Ishikawa (cell line): ENCODE results near the gene CNR2.

Experiments used
- CREB1 ChIP-seq: IDR thresholded peaks from 2 replicates; pipeline ENCODE4 v1.6.1; 2012; ENCODE audit warnings: low read depth
- EP300 ChIP-seq: IDR thresholded peaks from 2 replicates; pipeline ENCODE4 v1.6.1; 2012; ENCODE audit warnings: borderline replicate concordance
- FOXM1 ChIP-seq: IDR thresholded peaks from 2 replicates; pipeline ENCODE4 v1.6.1; 2012; ENCODE audit warnings: low read depth, borderline replicate concordance
- MAX ChIP-seq: IDR thresholded peaks from 2 replicates; pipeline ENCODE4 v1.6.1; 2012
- TAF1 ChIP-seq: IDR thresholded peaks from 2 replicates; pipeline ENCODE4 v1.6.1; 2012; ENCODE audit warnings: low read depth, mild to moderate bottlenecking
- TEAD4 ChIP-seq: IDR thresholded peaks from 2 replicates; pipeline ENCODE4 v1.6.1; 2012
- YY1 ChIP-seq: IDR thresholded peaks from 2 replicates; pipeline ENCODE4 v1.6.1; 2012; ENCODE audit warnings: low read depth
- ZBTB7A ChIP-seq: IDR thresholded peaks from 2 replicates; pipeline ENCODE4 v1.6.1; 2012; ENCODE audit warnings: low read depth
- TF ChIP-seq, protein P1 (sequence below): IDR thresholded peaks from 2 replicates; pipeline ENCODE4 v1.6.1; 2012; ENCODE audit warnings: low read depth, mild to moderate bottlenecking

GRCh38 chr1:23903754-23904153, 9.4 kb downstream of the CNR2 start:
- TF ChIP-seq MAX: no peak
- TF ChIP-seq, protein P1, sequence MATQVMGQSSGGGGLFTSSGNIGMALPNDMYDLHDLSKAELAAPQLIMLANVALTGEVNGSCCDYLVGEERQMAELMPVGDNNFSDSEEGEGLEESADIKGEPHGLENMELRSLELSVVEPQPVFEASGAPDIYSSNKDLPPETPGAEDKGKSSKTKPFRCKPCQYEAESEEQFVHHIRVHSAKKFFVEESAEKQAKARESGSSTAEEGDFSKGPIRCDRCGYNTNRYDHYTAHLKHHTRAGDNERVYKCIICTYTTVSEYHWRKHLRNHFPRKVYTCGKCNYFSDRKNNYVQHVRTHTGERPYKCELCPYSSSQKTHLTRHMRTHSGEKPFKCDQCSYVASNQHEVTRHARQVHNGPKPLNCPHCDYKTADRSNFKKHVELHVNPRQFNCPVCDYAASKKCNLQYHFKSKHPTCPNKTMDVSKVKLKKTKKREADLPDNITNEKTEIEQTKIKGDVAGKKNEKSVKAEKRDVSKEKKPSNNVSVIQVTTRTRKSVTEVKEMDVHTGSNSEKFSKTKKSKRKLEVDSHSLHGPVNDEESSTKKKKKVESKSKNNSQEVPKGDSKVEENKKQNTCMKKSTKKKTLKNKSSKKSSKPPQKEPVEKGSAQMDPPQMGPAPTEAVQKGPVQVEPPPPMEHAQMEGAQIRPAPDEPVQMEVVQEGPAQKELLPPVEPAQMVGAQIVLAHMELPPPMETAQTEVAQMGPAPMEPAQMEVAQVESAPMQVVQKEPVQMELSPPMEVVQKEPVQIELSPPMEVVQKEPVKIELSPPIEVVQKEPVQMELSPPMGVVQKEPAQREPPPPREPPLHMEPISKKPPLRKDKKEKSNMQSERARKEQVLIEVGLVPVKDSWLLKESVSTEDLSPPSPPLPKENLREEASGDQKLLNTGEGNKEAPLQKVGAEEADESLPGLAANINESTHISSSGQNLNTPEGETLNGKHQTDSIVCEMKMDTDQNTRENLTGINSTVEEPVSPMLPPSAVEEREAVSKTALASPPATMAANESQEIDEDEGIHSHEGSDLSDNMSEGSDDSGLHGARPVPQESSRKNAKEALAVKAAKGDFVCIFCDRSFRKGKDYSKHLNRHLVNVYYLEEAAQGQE: no peak
- no peak for TF ChIP-seq EP300
- TF ChIP-seq ZBTB7A: no peak
- no peak for TF ChIP-seq TAF1
- no peak for TF ChIP-seq YY1
- no peak for TF ChIP-seq CREB1
- TF ChIP-seq TEAD4: no peak
- TF ChIP-seq FOXM1: no peak
